ENCODE measurements around the gene SYNRG. TPM values are rescaled to one million over a fixed set of nuclear protein-coding genes. Genes with fewer than 3 reads are reported as not detected.
"Not testable (repeated sequence)": the region's sequence is repeated elsewhere in the genome, so short reads cannot be mapped to it uniquely, and the experiment has no call there.

Gene SYNRG
- total and polyA plus RNA-seq, 2 donors from 2014 or later = 8.6 to 47.0 TPM

DNA sequence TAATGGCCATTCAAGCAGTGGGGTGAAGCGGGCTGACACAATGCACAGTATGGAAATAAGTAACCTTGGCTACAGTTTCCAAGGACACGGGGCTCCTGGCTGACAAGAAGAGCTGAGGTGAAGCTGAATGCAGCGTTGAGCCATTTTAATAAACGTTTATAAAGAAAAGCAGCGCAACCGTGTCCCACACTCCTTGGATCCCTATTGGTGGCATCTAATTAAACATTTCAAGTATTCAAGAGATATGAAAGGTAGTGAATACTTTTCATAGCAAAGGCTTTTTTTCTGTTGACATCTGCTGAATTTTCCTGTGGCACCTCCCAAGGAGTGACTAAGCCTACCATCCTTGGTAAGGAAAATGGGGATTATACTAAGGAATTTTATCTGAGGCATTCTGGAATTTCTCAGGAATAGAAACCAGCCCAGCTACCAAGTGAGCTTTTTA lies 93.1 kb downstream of the SYNRG start:
- DNase-seq (peak in 2 of 5 donors; percentile 46 to 47), FAIRE-seq (no peak)
- no peak overlapping the region for H3K4me3 ChIP-seq (ENCODE audit: low read length in 3 of 3)
- TF ChIP-seq, protein P1, sequence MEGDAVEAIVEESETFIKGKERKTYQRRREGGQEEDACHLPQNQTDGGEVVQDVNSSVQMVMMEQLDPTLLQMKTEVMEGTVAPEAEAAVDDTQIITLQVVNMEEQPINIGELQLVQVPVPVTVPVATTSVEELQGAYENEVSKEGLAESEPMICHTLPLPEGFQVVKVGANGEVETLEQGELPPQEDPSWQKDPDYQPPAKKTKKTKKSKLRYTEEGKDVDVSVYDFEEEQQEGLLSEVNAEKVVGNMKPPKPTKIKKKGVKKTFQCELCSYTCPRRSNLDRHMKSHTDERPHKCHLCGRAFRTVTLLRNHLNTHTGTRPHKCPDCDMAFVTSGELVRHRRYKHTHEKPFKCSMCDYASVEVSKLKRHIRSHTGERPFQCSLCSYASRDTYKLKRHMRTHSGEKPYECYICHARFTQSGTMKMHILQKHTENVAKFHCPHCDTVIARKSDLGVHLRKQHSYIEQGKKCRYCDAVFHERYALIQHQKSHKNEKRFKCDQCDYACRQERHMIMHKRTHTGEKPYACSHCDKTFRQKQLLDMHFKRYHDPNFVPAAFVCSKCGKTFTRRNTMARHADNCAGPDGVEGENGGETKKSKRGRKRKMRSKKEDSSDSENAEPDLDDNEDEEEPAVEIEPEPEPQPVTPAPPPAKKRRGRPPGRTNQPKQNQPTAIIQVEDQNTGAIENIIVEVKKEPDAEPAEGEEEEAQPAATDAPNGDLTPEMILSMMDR (IDR thresholded peaks at IDR 0.05; ENCODE audit: borderline replicate concordance, extremely low read depth, insufficient read depth) = no peak
- no peaks in the 10 kb centered on the region for H3K4me1 ChIP-seq (ENCODE audit: control insufficient read depth in 2 of 3, insufficient read depth in 2 of 3, low read depth in 1 of 3, low read length in 3 of 3)
- no peak overlapping the region for H3K27ac ChIP-seq (ENCODE audit: low read depth in 2 of 2, low read length in 2 of 2)
- intact Hi-C loops (cut with DNase I) = no loop called here
- no peak overlapping the region for H3K9ac ChIP-seq (ENCODE audit: low read length in 3 of 3)
- no peaks in the 10 kb centered on the region for H3K27me3 ChIP-seq (ENCODE audit: control insufficient read depth, insufficient read depth, low read length)
- H3K9me3 ChIP-seq (ENCODE audit: control insufficient read depth in 2 of 3, insufficient read depth in 1 of 3, low read length in 3 of 3) = no peaks in the 10 kb centered on the region
- peaks cover 2 to 47% (median 12%) of the 10 kb centered on the region in 3 donors for H3K36me3 ChIP-seq (ENCODE audit: control insufficient read depth in 2 of 3, insufficient read depth in 3 of 3, low read length in 3 of 3)

GRCh38 chr17:37513711-37514110 lies 95.5 kb downstream of the SYNRG start:
- no peak overlapping the region for H3K4me3 ChIP-seq (ENCODE audit: low read length in 3 of 3)
- H3K4me1 ChIP-seq (ENCODE audit: control insufficient read depth in 2 of 3, insufficient read depth in 2 of 3, low read depth in 1 of 3, low read length in 3 of 3) = no peaks in the 10 kb centered on the region
- TF ChIP-seq, protein P1 (IDR thresholded peaks at IDR 0.05; ENCODE audit: borderline replicate concordance, extremely low read depth, insufficient read depth) = no peak
- H3K27ac ChIP-seq (ENCODE audit: low read depth in 2 of 2, low read length in 2 of 2) = no peak overlapping the region
- intact Hi-C loops (cut with DNase I) = no loop called here
- peaks cover 0 to 31% (median 8%) of the 10 kb centered on the region in 3 donors for H3K36me3 ChIP-seq (ENCODE audit: control insufficient read depth in 2 of 3, insufficient read depth in 3 of 3, low read length in 3 of 3)
- no peak for FAIRE-seq
- DNase-seq = no peak
- H3K9me3 ChIP-seq (ENCODE audit: control insufficient read depth in 2 of 3, insufficient read depth in 1 of 3, low read length in 3 of 3) = no peaks in the 10 kb centered on the region
- no peaks in the 10 kb centered on the region for H3K27me3 ChIP-seq (ENCODE audit: control insufficient read depth, insufficient read depth, low read length)
- H3K9ac ChIP-seq (ENCODE audit: low read length in 3 of 3) = no peak overlapping the region

DNA sequence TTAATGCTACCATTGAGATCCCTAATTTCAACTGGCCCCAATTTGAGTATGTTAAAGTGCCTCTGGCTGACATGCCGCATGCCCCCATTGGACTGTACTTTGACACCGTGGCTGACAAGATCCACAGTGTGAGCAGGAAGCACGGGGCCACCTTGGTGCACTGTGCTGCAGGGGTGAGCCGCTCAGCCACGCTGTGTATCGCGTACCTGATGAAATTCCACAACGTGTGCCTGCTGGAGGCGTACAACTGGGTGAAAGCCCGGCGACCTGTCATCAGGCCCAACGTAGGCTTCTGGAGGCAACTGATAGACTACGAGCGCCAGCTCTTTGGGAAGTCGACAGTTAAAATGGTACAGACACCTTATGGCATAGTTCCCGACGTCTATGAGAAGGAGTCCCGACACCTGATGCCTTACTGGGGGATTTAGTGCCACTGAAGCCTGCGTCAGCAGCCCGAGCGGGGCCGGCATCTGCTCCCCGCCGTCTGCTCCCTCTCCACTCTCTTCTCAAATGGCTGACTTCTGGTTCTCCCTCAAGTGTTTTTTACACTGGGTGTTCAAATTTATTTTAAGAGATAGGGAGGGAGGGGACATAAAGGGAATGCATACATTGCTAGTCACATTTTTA lies 96.7 kb downstream of the SYNRG start:
- TF ChIP-seq, protein P1 (IDR thresholded peaks at IDR 0.05; ENCODE audit: borderline replicate concordance, extremely low read depth, insufficient read depth) = no peak

DNA sequence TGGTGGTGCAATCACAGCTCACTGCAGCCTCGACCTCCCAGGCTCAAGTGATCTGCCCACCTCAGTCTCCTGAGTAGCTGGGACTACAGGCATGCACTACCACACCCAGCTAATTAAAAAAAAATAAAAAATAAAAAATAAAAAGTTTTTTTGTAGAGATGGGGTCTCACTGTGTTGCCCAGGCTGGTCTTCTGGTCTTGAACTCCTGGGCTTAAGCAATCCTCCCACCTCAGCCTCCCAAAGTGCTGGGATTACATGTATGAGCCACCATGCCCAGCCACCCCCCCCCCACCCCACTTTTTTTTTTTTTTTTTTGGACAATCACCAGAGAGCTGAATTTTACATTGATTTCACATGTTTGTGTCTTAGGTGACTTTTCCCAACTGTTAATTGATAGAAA lies 97.6 kb downstream of the SYNRG start:
- H3K4me1 ChIP-seq (ENCODE audit: control insufficient read depth in 2 of 3, insufficient read depth in 2 of 3, low read depth in 1 of 3, low read length in 3 of 3); DNase-seq; H3K27me3 ChIP-seq (ENCODE audit: control insufficient read depth, insufficient read depth, low read length); FAIRE-seq; intact Hi-C loops (cut with DNase I); H3K9ac ChIP-seq (ENCODE audit: low read length in 3 of 3); H3K9me3 ChIP-seq (ENCODE audit: control insufficient read depth in 2 of 3, insufficient read depth in 1 of 3, low read length in 3 of 3); H3K4me3 ChIP-seq (ENCODE audit: low read length in 3 of 3); H3K27ac ChIP-seq (ENCODE audit: low read depth in 2 of 2, low read length in 2 of 2): not testable (repeated sequence)
- peaks cover 0 to 12% (median 3%) of the 10 kb centered on the region in 3 donors for H3K36me3 ChIP-seq (ENCODE audit: control insufficient read depth in 2 of 3, insufficient read depth in 3 of 3, low read length in 3 of 3)

More for the DNA sequence above, 96.7 kb downstream of the SYNRG start:
- H3K36me3 ChIP-seq (ENCODE audit: control insufficient read depth in 2 of 3, insufficient read depth in 3 of 3, low read length in 3 of 3) = peaks cover 0 to 19% (median 3%) of the 10 kb centered on the region in 3 donors
- H3K9ac ChIP-seq (ENCODE audit: low read length in 3 of 3) = no peak overlapping the region
- no peak for FAIRE-seq
- no peak overlapping the region for H3K4me3 ChIP-seq (ENCODE audit: low read length in 3 of 3)
- no peaks in the 10 kb centered on the region for H3K27me3 ChIP-seq (ENCODE audit: control insufficient read depth, insufficient read depth, low read length)
- intact Hi-C loops (cut with DNase I) = no loop called here
- DNase-seq = peak in 3 of 5 donors; percentile 19 to 40 (median 24)
- no peaks in the 10 kb centered on the region for H3K4me1 ChIP-seq (ENCODE audit: control insufficient read depth in 2 of 3, insufficient read depth in 2 of 3, low read depth in 1 of 3, low read length in 3 of 3)
- H3K27ac ChIP-seq (ENCODE audit: low read depth in 2 of 2, low read length in 2 of 2) = no peak overlapping the region
- H3K9me3 ChIP-seq (ENCODE audit: control insufficient read depth in 2 of 3, insufficient read depth in 1 of 3, low read length in 3 of 3) = no peaks in the 10 kb centered on the region

Measured in kidney (tissue), 14 donors.